ENCODE data around the gene BRPF1.

- TF ChIP-seq EZH2 (IDR thresholded peaks at IDR 0.05; ENCODE audit: borderline replicate concordance, insufficient read depth, low read depth, low read length, poor library complexity, severe bottlenecking) = no peak
- TF ChIP-seq CTCF (IDR thresholded peaks at IDR 0.05) = no peak
These were observed 49.4 kb upstream of the BRPF1 start for GRCh38 chr3:9682096-9682495.
